ENCODE results near the gene HOXA6. TPM values are rescaled to one million over a fixed set of nuclear protein-coding genes. Genes with fewer than 3 reads are reported as not detected.

HOXA6 gene
- total RNA-seq, 2 experiments from 2014 or later = 4.1 to 12.0 TPM

- DNase-seq (ENCODE audit: low spot score) = no peak
- H3K4me2 ChIP-seq (ENCODE audit: low read length) = peak within 1 kb of the TSS; percentile 42; the same call in 1 of the 2 replicates
- no peak for TF ChIP-seq EZH2phosphoT487 (IDR thresholded peaks at IDR 0.05; ENCODE audit: borderline replicate concordance, low read depth, low read length)
- TF ChIP-seq CTCF (conservative IDR thresholded peaks at IDR 0.05; ENCODE audit: low read length) = no peak
- intact Hi-C loops (cut with micrococcal nuclease; ENCODE audit: unreplicated experiment) = no loop called here
- ChIA-PET POLR2A (no interaction called here), CTCF (ENCODE audit: unreplicated experiment) (no interaction called here)
- no peaks in the 10 kb centered on the region for H3K36me3 ChIP-seq (ENCODE audit: insufficient read depth, low read length)
- H3K9me3 ChIP-seq (ENCODE audit: low read length) = no peaks in the 10 kb centered on the region
- no peaks in the 10 kb centered on the region for H4K20me1 ChIP-seq (ENCODE audit: insufficient read depth, low read length)
- H3K27ac ChIP-seq (ENCODE audit: low read depth, low read length, poor library complexity, severe bottlenecking) = no peak within 1 kb of the TSS
- H3K4me3 ChIP-seq (ENCODE audit: low read depth, low read length, poor library complexity, severe bottlenecking) = no peak within 1 kb of the TSS
- no peaks in the 10 kb centered on the region for H3K9me2 ChIP-seq (ENCODE audit: insufficient read depth, low read length)
- no peak within 1 kb of the TSS for H2AFZ ChIP-seq (ENCODE audit: low read length)
- no TSS peak for BruUV-seq (replicated peaks)
- no peaks in the 10 kb centered on the region for H3K4me1 ChIP-seq (ENCODE audit: insufficient read depth, low read length, poor library complexity, severe bottlenecking)
- no peaks in the 10 kb centered on the region for H3K79me2 ChIP-seq (ENCODE audit: insufficient read depth, low read depth, low read length)
Measured at GRCh38 chr7:27173956-27174873, 26.6 kb upstream of the HOXA6 start, which contains the start of gene HOXA10. Gene HOXA10, minus strand, starts transcription at chr7:27174320. Its CDS starts 14 bp downstream, at chr7:27174306.

- no peaks in the 10 kb centered on the region for H3K36me3 ChIP-seq (ENCODE audit: insufficient read depth, low read length)
- no peak for DNase-seq (ENCODE audit: low spot score)
- no peak overlapping the region for H3K4me3 ChIP-seq (ENCODE audit: low read depth, low read length, poor library complexity, severe bottlenecking)
- no peaks in the 10 kb centered on the region for H3K9me3 ChIP-seq (ENCODE audit: low read length)
- H3K27ac ChIP-seq (ENCODE audit: low read depth, low read length, poor library complexity, severe bottlenecking) = no peak overlapping the region
- ChIA-PET CTCF (ENCODE audit: unreplicated experiment) (no interaction called here), POLR2A (no interaction called here)
- H3K4me1 ChIP-seq (ENCODE audit: insufficient read depth, low read length, poor library complexity, severe bottlenecking) = no peaks in the 10 kb centered on the region
- H3K9me2 ChIP-seq (ENCODE audit: insufficient read depth, low read length) = no peaks in the 10 kb centered on the region
- H4K20me1 ChIP-seq (ENCODE audit: insufficient read depth, low read length) = no peaks in the 10 kb centered on the region
- peak overlapping the region; percentile 42; the same call in 1 of the 2 replicates for H3K4me2 ChIP-seq (ENCODE audit: low read length)
- BruUV-seq (replicated peaks) = no TSS peak
- TF ChIP-seq EZH2phosphoT487 (IDR thresholded peaks at IDR 0.05; ENCODE audit: borderline replicate concordance, low read depth, low read length) (no peak), CTCF (conservative IDR thresholded peaks at IDR 0.05; ENCODE audit: low read length) (no peak)
- intact Hi-C loops (cut with micrococcal nuclease; ENCODE audit: unreplicated experiment) = no loop called here
- H3K79me2 ChIP-seq (ENCODE audit: insufficient read depth, low read depth, low read length) = no peaks in the 10 kb centered on the region
- H2AFZ ChIP-seq (ENCODE audit: low read length) = no peak overlapping the region
Measured at GRCh38 chr7:27173511-27173955, 26.0 kb upstream of the HOXA6 start.
